HEK293 (cell line): Measurements from ENCODE around the gene HINFP.
A peak's percentile ranks its signal among the peaks of the same experiment; 100 is the strongest.

Experiments used
- KLF7 ChIP-seq: fragments of 450-650 bp; formaldehyde crosslinking; IDR thresholded peaks from 2 replicates; pipeline ENCODE4 v1.5.1; 2016; ENCODE audit warnings: missing biosample characterization, missing genetic modification characterization, borderline replicate concordance
- MYNN ChIP-seq: fragments of 450-650 bp; formaldehyde crosslinking; IDR thresholded peaks from 2 replicates; pipeline ENCODE4 v1.5.1; 2016; ENCODE audit warnings: missing biosample characterization, missing genetic modification characterization, borderline replicate concordance
- OVOL3 ChIP-seq: fragments of 450-650 bp; formaldehyde crosslinking; IDR thresholded peaks from 2 replicates; pipeline ENCODE4 v1.5.1; 2016; ENCODE audit warnings: missing biosample characterization, missing genetic modification characterization
- REST ChIP-seq: fragments of 450-650 bp; formaldehyde crosslinking; IDR thresholded peaks from 2 replicates; pipeline ENCODE4 v1.5.1; 2016; ENCODE audit warnings: missing biosample characterization, missing genetic modification characterization
- SALL2 ChIP-seq: fragments of 450-650 bp; formaldehyde crosslinking; IDR thresholded peaks from 2 replicates; pipeline ENCODE4 v1.5.0; 2017; ENCODE audit warnings: missing biosample characterization, mild to moderate bottlenecking, missing genetic modification characterization, borderline replicate concordance
- SP7 ChIP-seq: fragments of 450-650 bp; formaldehyde crosslinking; IDR thresholded peaks from 2 replicates; pipeline ENCODE4 v1.5.1; 2016; ENCODE audit warnings: missing biosample characterization, missing genetic modification characterization
- ZBTB20 ChIP-seq: fragments of 450-650 bp; formaldehyde crosslinking; IDR thresholded peaks from 2 replicates; pipeline ENCODE4 v1.5.1; 2016; ENCODE audit warnings: missing biosample characterization, missing genetic modification characterization
- ZFP3 ChIP-seq: fragments of 450-650 bp; formaldehyde crosslinking; IDR thresholded peaks from 2 replicates; pipeline ENCODE4 v1.5.1; 2016; ENCODE audit warnings: low read depth, missing biosample characterization, missing genetic modification characterization
- ZFP37 ChIP-seq: fragments of 450-650 bp; formaldehyde crosslinking; IDR thresholded peaks from 2 replicates; pipeline ENCODE4 v1.5.1; 2016; ENCODE audit warnings: missing biosample characterization, missing genetic modification characterization
- ZNF138 ChIP-seq: fragments of 450-650 bp; formaldehyde crosslinking; IDR thresholded peaks from 2 replicates; pipeline ENCODE4 v1.5.1; 2016; ENCODE audit warnings: missing biosample characterization, missing genetic modification characterization, borderline replicate concordance
- ZNF157 ChIP-seq: fragments of 450-650 bp; formaldehyde crosslinking; IDR thresholded peaks from 2 replicates; pipeline ENCODE4 v1.5.1; 2016; ENCODE audit warnings: missing biosample characterization, missing genetic modification characterization
- ZNF221 ChIP-seq: fragments of 450-650 bp; formaldehyde crosslinking; IDR thresholded peaks from 2 replicates; pipeline ENCODE4 v1.5.1; 2017; ENCODE audit warnings: missing biosample characterization, missing genetic modification characterization, borderline replicate concordance
- ZNF239 ChIP-seq: fragments of 450-650 bp; formaldehyde crosslinking; IDR thresholded peaks from 2 replicates; pipeline ENCODE4 v1.5.1; 2016; ENCODE audit warnings: missing biosample characterization, missing genetic modification characterization
- ZNF24 ChIP-seq: fragments of 450-650 bp; formaldehyde crosslinking; IDR thresholded peaks from 2 replicates; pipeline ENCODE4 v1.5.1; 2016; ENCODE audit warnings: missing biosample characterization, missing genetic modification characterization
- ZNF26 ChIP-seq: fragments of 450-650 bp; formaldehyde crosslinking; IDR thresholded peaks from 2 replicates; pipeline ENCODE4 v1.5.1; 2016; ENCODE audit warnings: missing biosample characterization, missing genetic modification characterization
- ZNF280D ChIP-seq: fragments of 450-650 bp; formaldehyde crosslinking; IDR thresholded peaks from 2 replicates; pipeline ENCODE4 v1.5.1; 2016; ENCODE audit warnings: missing biosample characterization, missing genetic modification characterization
- ZNF354C ChIP-seq: fragments of 450-650 bp; formaldehyde crosslinking; IDR thresholded peaks from 2 replicates; pipeline ENCODE4 v1.5.1; 2016; ENCODE audit warnings: missing biosample characterization, missing genetic modification characterization, low read depth, borderline replicate concordance
- ZNF366 ChIP-seq: fragments of 450-650 bp; formaldehyde crosslinking; conservative IDR thresholded peaks from 2 replicates; pipeline ENCODE4 v1.5.1; 2016; ENCODE audit warnings: missing biosample characterization, missing genetic modification characterization
- ZNF404 ChIP-seq: fragments of 450-650 bp; formaldehyde crosslinking; IDR thresholded peaks from 2 replicates; pipeline ENCODE4 v1.5.1; 2017; ENCODE audit warnings: missing biosample characterization, missing genetic modification characterization
- ZNF48 ChIP-seq: fragments of 450-650 bp; formaldehyde crosslinking; IDR thresholded peaks from 2 replicates; pipeline ENCODE4 v1.5.1; 2016; ENCODE audit warnings: missing biosample characterization, missing genetic modification characterization
- ZNF513 ChIP-seq: fragments of 450-650 bp; IDR thresholded peaks from 2 replicates; pipeline ENCODE4 v1.5.1; 2018; ENCODE audit warnings: missing biosample characterization, missing genetic modification characterization
- ZNF521 ChIP-seq: fragments of 450-650 bp; formaldehyde crosslinking; IDR thresholded peaks from 2 replicates; pipeline ENCODE4 v1.5.1; 2017; ENCODE audit warnings: missing biosample characterization, mild to moderate bottlenecking, missing genetic modification characterization
- ZNF558 ChIP-seq: fragments of 450-650 bp; formaldehyde crosslinking; IDR thresholded peaks from 2 replicates; pipeline ENCODE4 v1.5.1; 2016; ENCODE audit warnings: missing biosample characterization, missing genetic modification characterization
- ZNF596 ChIP-seq: fragments of 450-650 bp; IDR thresholded peaks from 2 replicates; pipeline ENCODE4 v1.5.0; 2018; ENCODE audit warnings: missing biosample characterization, mild to moderate bottlenecking, missing genetic modification characterization, moderate library complexity
- ZNF610 ChIP-seq: fragments of 450-650 bp; formaldehyde crosslinking; IDR thresholded peaks from 2 replicates; pipeline ENCODE4 v1.5.1; 2016; ENCODE audit warnings: missing biosample characterization, missing genetic modification characterization, borderline replicate concordance
- ZNF626 ChIP-seq: fragments of 450-650 bp; sonication (Bioruptor Pico); formaldehyde crosslinking; IDR thresholded peaks from 2 replicates; pipeline ENCODE4 v1.5.1; 2018; ENCODE audit warnings: missing biosample characterization, missing genetic modification characterization, inconsistent platforms
- ZNF677 ChIP-seq: fragments of 450-650 bp; IDR thresholded peaks from 2 replicates; pipeline ENCODE4 v1.5.0; 2018; ENCODE audit warnings: missing biosample characterization, mild to moderate bottlenecking, missing genetic modification characterization, moderate library complexity
- ZNF785 ChIP-seq: fragments of 450-650 bp; formaldehyde crosslinking; IDR thresholded peaks from 2 replicates; pipeline ENCODE4 v1.5.1; 2016; ENCODE audit warnings: missing biosample characterization, missing genetic modification characterization
- ZSCAN23 ChIP-seq: fragments of 450-650 bp; formaldehyde crosslinking; IDR thresholded peaks from 2 replicates; pipeline ENCODE4 v1.5.1; 2016; ENCODE audit warnings: missing biosample characterization, missing genetic modification characterization

HINFP gene

GRCh38 chr11:119092880-119093842, 28.2 kb upstream of the HINFP start (continued):
- TF ChIP-seq ZNF677 (no peak), ZNF558 (no peak), ZNF157 (tag by site-specific recombination) (no peak), ZNF596 (tag by site-specific recombination) (no peak), ZNF785 (tag by site-specific recombination) (no peak), ZSCAN23 (tag by site-specific recombination) (no peak), KLF7 (tag by site-specific recombination) (no peak), ZNF626 (tag by site-specific recombination) (no peak), SALL2 (tag by site-specific recombination) (no peak), ZNF513 (tag by site-specific recombination) (no peak), ZNF24 (no peak), ZNF610 (no peak), SP7 (tag by site-specific recombination) (no peak), ZNF366 (tag by site-specific recombination) (no peak), MYNN (tag by site-specific recombination) (no peak), ZNF26 (tag by site-specific recombination) (no peak), OVOL3 (tag by site-specific recombination) (no peak), ZNF354C (tag by site-specific recombination) (no peak), ZNF521 (no peak), ZNF239 (tag by site-specific recombination) (no peak), ZNF221 (tag by site-specific recombination) (no peak), ZFP37 (tag by site-specific recombination) (no peak), ZBTB20 (0 out of 2 replicates have a peak, but pooled peaks have one; percentile 25), ZNF280D (no peak), ZNF404 (no peak), ZFP3 (tag by site-specific recombination) (no peak), ZNF48 (tag by site-specific recombination) (no peak), ZNF138 (tag by site-specific recombination) (no peak), REST (tag by site-specific recombination) (peak; percentile 53; the same call in 1 of the 2 replicates)
